LNCaP clone FGC (cell line): Measurements from ENCODE around the gene RPL23.
A peak's percentile ranks its signal among the peaks of the same experiment; 100 is the strongest.

Experiments used
- DNase-seq: peaks from one replicate; pipeline ENCODE4 v3.0.0-alpha.2; 2011; ENCODE audit warnings: low read depth
- H3K4me3 ChIP-seq: 2 replicates; pipeline ENCODE4 v1.5.1; 2011; ENCODE audit warnings: mild to moderate bottlenecking, low read depth, low read length, control low read depth
- CTCF ChIP-seq: IDR thresholded peaks from 2 replicates; pipeline ENCODE4 v1.5.1; 2012; ENCODE audit warnings: mild to moderate bottlenecking; ENCODE audit not compliant: control insufficient read depth, insufficient read depth; ENCODE audit errors: extremely low read depth

The RPL23 gene

DNA sequence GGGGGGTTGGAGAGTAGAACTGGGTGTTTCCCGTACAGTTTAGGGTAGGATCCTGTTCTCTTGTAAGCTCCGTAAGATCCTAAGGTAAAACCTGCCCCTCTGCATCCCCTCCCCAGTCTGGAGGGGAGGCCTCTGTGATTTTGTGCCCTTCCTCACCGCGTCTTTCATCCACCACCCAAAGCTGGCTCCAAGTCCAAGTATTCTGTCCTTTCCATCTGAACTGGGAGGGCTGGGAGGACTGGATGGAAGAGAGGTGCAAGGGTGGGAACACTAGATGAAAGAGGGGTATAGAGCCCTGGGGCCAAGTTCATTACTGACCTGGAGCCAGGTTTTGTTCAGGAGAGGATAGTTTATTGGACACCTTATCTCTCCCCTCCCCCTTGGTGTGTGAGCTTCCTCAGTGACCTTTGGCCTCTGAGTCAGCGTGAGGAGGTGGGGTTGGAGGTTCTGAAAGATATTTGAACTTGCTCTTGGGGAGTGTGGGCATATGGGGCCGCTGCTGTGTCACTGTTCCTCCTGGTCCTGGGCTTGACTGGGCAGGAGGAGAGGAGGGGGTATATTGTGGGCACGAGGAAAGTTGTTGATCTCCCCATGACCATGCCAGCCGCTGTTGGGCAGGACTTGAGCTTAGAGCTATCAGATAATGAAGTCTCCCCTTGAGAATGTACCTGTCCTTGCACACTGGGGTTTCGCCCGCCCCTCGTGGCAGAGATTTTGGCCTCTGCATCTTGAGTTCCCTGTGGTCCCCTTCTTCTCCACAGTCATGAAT is 17.9 kb upstream of the RPL23 start:
- TF ChIP-seq CTCF, result peak; percentile 38; the same call in 1 of the 2 replicates
- peak overlapping the region; percentile 99 for H3K4me3 ChIP-seq
- DNase-seq, result peak; percentile 59

- H3K4me3 ChIP-seq, result peak overlapping the region; percentile 99
- no peak for DNase-seq
- no peak for TF ChIP-seq CTCF
Measured at GRCh38 chr17:38870259-38871165, 17.0 kb upstream of the RPL23 start.

- peak within 1 kb of the TSS; percentile 99 for H3K4me3 ChIP-seq
- TF ChIP-seq CTCF, result no peak
- DNase-seq, result no peak
Measured at GRCh38 chr17:38869526-38870258, 16.2 kb upstream of the RPL23 start, which contains the start of gene LASP1. Gene LASP1, plus strand, starts transcription at chr17:38870058. Its CDS starts 132 bp downstream, at chr17:38870190.

GRCh38 chr17:38868817-38869525 is 15.4 kb upstream of the RPL23 start:
- DNase-seq, result no peak
- peak; percentile 50 for TF ChIP-seq CTCF
- peak overlapping the region; percentile 99 for H3K4me3 ChIP-seq

GRCh38 chr17:38867968-38868816 is 14.7 kb upstream of the RPL23 start:
- TF ChIP-seq CTCF, result no peak
- no peak overlapping the region for H3K4me3 ChIP-seq
- DNase-seq, result no peak
